ENCODE results near the gene LARP7.
"Not testable (repeated sequence)": the region's sequence is repeated elsewhere in the genome, so short reads cannot be mapped to it uniquely, and the experiment has no call there.

The LARP7 gene

GRCh38 chr4:112636688-112637551 is at the start of gene LARP7, which contains the start of gene ZGRF1:
LARP7 (plus strand) TSS chr4:112637143; CDS start chr4:112644670, 7,527 bp downstream.
ZGRF1 (minus strand) TSS chr4:112636909; CDS start chr4:112633176, 3,733 bp downstream.
- peak; percentile 100 for DNase-seq (ENCODE audit: low read depth, low spot score)

- DNase-seq (ENCODE audit: low read depth, low spot score), result peak; percentile 4
Observed at GRCh38 chr4:112589206-112589605, 47.7 kb upstream of the LARP7 start.

- DNase-seq (ENCODE audit: low read depth, low spot score), result no peak
Observed at GRCh38 chr4:112591593-112591992, 45.4 kb upstream of the LARP7 start.

GRCh38 chr4:112592717-112593116 is 44.2 kb upstream of the LARP7 start:
- DNase-seq (ENCODE audit: low read depth, low spot score), result no peak

- DNase-seq (ENCODE audit: low read depth, low spot score), result no peak
Observed at GRCh38 chr4:112593438-112594133, 43.4 kb upstream of the LARP7 start.

GRCh38 chr4:112594993-112595392 is 42.0 kb upstream of the LARP7 start:
- DNase-seq (ENCODE audit: low read depth, low spot score), result no peak

GRCh38 chr4:112604589-112604988 is 32.4 kb upstream of the LARP7 start:
- peak; percentile 78 for DNase-seq (ENCODE audit: low read depth, low spot score)

- not testable (repeated sequence) for DNase-seq (ENCODE audit: low read depth, low spot score)
Observed at GRCh38 chr4:112612814-112613213, 24.1 kb upstream of the LARP7 start.

GRCh38 chr4:112616984-112617383 is 20.0 kb upstream of the LARP7 start:
- DNase-seq (ENCODE audit: low read depth, low spot score), result no peak

- no peak for DNase-seq (ENCODE audit: low read depth, low spot score)
Observed at GRCh38 chr4:112626228-112626627, 10.7 kb upstream of the LARP7 start.

- peak; percentile 58 for DNase-seq (ENCODE audit: low read depth, low spot score)
Observed at GRCh38 chr4:112633477-112634235, 3.3 kb upstream of the LARP7 start.

GRCh38 chr4:112637552-112637866 is 566 bp downstream of the LARP7 start:
- no peak for DNase-seq (ENCODE audit: low read depth, low spot score)

GRCh38 chr4:112642526-112642925 is 5.6 kb downstream of the LARP7 start:
- DNase-seq (ENCODE audit: low read depth, low spot score), result no peak

GRCh38 chr4:112644595-112645535 is 7.9 kb downstream of the LARP7 start:
- DNase-seq (ENCODE audit: low read depth, low spot score), result not testable (repeated sequence)

GRCh38 chr4:112645541-112646329 is 8.8 kb downstream of the LARP7 start:
- no peak for DNase-seq (ENCODE audit: low read depth, low spot score)

GRCh38 chr4:112646632-112647537 is 9.9 kb downstream of the LARP7 start:
- no peak for DNase-seq (ENCODE audit: low read depth, low spot score)

GRCh38 chr4:112647785-112648184 is 10.8 kb downstream of the LARP7 start:
- no peak for DNase-seq (ENCODE audit: low read depth, low spot score)

GRCh38 chr4:112648263-112649054 is 11.5 kb downstream of the LARP7 start:
- DNase-seq (ENCODE audit: low read depth, low spot score), result no peak

Data from astrocyte of the hippocampus (primary cell).